ENCODE measurements around the gene ESF1. TPM values are rescaled to one million over a fixed set of nuclear protein-coding genes. Genes with fewer than 3 reads are reported as not detected.
A peak's percentile ranks its signal among the peaks of the same experiment; 100 is the strongest.

ESF1 gene
- total RNA-seq, 2 donors from 2014 or later, result 10.4 to 11.1 TPM

DNA sequence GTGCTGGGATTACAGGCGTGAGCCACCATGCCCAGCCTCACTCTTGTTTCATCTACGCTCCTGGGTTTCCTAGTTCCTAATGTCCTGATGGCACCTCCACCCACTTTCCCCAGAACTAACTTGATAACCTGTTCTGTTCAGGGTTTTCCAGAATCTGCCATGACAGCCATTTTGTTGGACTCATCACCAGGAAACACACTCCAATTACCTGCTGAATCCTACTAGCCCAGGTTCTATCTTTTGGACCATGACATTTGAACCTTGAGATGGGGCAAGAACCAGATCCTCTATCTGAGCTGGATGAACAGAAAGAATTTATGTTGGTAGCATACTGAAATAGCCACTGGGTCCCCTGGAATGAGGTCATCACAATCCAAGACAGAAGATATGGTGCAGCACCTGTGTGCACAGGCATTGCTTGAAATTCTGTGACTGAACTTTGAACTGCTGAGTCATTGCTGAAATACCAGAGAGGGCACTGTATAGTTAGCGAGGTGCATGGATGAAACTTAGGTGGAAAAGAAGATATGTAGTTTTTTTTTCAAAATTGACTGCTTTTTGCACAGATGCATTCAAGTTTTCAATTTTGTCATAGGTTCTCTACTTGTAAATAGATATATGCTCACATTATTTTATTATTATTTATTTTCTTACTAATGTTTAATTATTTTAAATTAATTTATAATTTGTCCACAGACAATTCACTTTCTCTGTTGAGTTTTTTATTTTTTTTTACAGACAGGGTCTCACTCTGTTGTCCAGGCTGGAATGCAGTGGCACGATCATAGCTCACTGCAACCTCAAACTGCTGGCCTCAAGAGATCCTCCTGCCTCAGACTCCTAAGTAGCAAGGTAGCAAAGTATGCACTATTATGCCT is 103.2 kb downstream of the ESF1 start:
- TF ChIP-seq, protein P1, sequence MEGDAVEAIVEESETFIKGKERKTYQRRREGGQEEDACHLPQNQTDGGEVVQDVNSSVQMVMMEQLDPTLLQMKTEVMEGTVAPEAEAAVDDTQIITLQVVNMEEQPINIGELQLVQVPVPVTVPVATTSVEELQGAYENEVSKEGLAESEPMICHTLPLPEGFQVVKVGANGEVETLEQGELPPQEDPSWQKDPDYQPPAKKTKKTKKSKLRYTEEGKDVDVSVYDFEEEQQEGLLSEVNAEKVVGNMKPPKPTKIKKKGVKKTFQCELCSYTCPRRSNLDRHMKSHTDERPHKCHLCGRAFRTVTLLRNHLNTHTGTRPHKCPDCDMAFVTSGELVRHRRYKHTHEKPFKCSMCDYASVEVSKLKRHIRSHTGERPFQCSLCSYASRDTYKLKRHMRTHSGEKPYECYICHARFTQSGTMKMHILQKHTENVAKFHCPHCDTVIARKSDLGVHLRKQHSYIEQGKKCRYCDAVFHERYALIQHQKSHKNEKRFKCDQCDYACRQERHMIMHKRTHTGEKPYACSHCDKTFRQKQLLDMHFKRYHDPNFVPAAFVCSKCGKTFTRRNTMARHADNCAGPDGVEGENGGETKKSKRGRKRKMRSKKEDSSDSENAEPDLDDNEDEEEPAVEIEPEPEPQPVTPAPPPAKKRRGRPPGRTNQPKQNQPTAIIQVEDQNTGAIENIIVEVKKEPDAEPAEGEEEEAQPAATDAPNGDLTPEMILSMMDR (IDR thresholded peaks at IDR 0.05), result no peak
- H3K4me1 ChIP-seq, result no peaks in the 10 kb centered on the region
- H3K27ac ChIP-seq, result no peak overlapping the region

GRCh38 chr20:13678944-13679343 is 105.8 kb downstream of the ESF1 start:
- no peak for DNase-seq (ENCODE audit: low spot score)
- Histone ChIP-seq H3K4me1 (no peaks in the 10 kb centered on the region), H3K4me3 (no peak overlapping the region), H3K9me3 (no peaks in the 10 kb centered on the region), H3K27ac (no peak overlapping the region), H3K36me3 (no peaks in the 10 kb centered on the region), H3K27me3 (no peaks in the 10 kb centered on the region)
- TF ChIP-seq, protein P1 (IDR thresholded peaks at IDR 0.05), result no peak

More for the DNA sequence above, 103.2 kb downstream of the ESF1 start:
- Histone ChIP-seq H3K4me3 (no peak overlapping the region), H3K36me3 (no peaks in the 10 kb centered on the region), H3K9me3 (no peaks in the 10 kb centered on the region), H3K27me3 (no peaks in the 10 kb centered on the region)
- no peak for DNase-seq (ENCODE audit: low spot score)

GRCh38 chr20:13677241-13677640 is 107.5 kb downstream of the ESF1 start:
- Histone ChIP-seq H3K9me3 (no peaks in the 10 kb centered on the region), H3K27ac (no peak overlapping the region), H3K4me1 (no peaks in the 10 kb centered on the region), H3K27me3 (no peaks in the 10 kb centered on the region), H3K4me3 (no peak overlapping the region), H3K36me3 (no peaks in the 10 kb centered on the region)
- TF ChIP-seq, protein P1 (IDR thresholded peaks at IDR 0.05), result no peak
- DNase-seq (ENCODE audit: low spot score), result no peak

GRCh38 chr20:13676682-13677081 is 108.0 kb downstream of the ESF1 start:
- Histone ChIP-seq H3K36me3 (no peaks in the 10 kb centered on the region), H3K27ac (no peak overlapping the region), H3K27me3 (no peaks in the 10 kb centered on the region), H3K9me3 (no peaks in the 10 kb centered on the region), H3K4me3 (no peak overlapping the region), H3K4me1 (no peaks in the 10 kb centered on the region)
- no peak for DNase-seq (ENCODE audit: low spot score)
- TF ChIP-seq, protein P1 (IDR thresholded peaks at IDR 0.05), result no peak

DNA sequence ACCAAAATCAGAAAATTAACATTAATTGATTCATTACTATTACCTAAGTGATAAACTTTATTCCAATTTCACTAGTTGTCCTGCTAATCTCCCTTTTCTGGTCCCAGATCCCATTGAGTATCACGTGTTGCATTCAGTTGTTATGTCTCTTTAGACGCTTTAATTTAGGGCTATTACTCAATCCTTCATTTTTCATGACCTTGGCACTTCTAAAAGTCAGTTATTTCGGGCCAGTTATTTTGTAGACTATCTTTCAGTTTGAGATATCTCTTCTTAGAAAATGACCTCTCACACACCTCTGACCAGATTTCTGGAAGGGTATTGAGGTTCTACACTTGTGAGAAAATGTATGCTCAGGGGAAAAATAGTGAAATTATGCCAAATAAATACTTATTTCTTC is 112.0 kb downstream of the ESF1 start:
- H3K4me1 ChIP-seq, result no peaks in the 10 kb centered on the region
- no peaks in the 10 kb centered on the region for H3K9me3 ChIP-seq
- no peaks in the 10 kb centered on the region for H3K36me3 ChIP-seq
- no peak for DNase-seq (ENCODE audit: low spot score)
- H3K4me3 ChIP-seq, result no peak overlapping the region
- H3K27me3 ChIP-seq, result no peaks in the 10 kb centered on the region
- TF ChIP-seq, protein P1 (IDR thresholded peaks at IDR 0.05), result no peak
- H3K27ac ChIP-seq, result peak overlapping the region in 1 of 2 donors; percentile 45
